22Rv1 (cell line): Measurements from ENCODE around the gene HEY2.

Experiments used
- CTCF ChIP-seq: fragments of 450-650 bp; IDR thresholded peaks from 2 replicates; pipeline ENCODE4 v1.5.1; 2017; ENCODE audit warnings: mild to moderate bottlenecking
- ZFX ChIP-seq: fragments of 450-650 bp; IDR thresholded peaks from 2 replicates; pipeline ENCODE4 v1.6.1; 2017; ENCODE audit warnings: antibody characterized with exemption, borderline replicate concordance

- TF ChIP-seq CTCF (no peak), ZFX (no peak)
These were observed 843 bp upstream of the HEY2 start for GRCh38 chr6:125748406-125749172.
